ENCODE measurements around the gene HMCN1.

DNA sequence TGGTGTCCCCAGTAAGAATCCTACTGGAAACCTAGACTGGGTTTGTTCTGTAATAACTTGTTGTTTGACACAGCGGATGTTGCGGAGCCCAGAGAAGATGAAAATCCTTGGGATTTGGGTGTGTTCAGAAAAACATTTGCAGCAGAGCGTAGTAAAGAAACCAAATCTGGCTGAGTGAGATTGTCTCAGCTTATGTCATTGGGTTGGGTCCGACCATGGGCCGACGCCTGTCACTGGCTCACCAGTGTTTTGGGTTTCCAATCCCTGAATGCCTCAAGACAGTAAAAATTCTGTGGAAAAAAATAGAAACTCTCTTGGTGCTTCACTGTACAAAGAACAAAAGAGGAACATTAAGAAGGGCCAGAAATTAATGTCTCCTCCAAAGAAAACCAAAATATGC, 494.6 kb downstream of the HMCN1 start:
- TF ChIP-seq, protein P1, sequence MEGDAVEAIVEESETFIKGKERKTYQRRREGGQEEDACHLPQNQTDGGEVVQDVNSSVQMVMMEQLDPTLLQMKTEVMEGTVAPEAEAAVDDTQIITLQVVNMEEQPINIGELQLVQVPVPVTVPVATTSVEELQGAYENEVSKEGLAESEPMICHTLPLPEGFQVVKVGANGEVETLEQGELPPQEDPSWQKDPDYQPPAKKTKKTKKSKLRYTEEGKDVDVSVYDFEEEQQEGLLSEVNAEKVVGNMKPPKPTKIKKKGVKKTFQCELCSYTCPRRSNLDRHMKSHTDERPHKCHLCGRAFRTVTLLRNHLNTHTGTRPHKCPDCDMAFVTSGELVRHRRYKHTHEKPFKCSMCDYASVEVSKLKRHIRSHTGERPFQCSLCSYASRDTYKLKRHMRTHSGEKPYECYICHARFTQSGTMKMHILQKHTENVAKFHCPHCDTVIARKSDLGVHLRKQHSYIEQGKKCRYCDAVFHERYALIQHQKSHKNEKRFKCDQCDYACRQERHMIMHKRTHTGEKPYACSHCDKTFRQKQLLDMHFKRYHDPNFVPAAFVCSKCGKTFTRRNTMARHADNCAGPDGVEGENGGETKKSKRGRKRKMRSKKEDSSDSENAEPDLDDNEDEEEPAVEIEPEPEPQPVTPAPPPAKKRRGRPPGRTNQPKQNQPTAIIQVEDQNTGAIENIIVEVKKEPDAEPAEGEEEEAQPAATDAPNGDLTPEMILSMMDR (IDR thresholded peaks at IDR 0.05; ENCODE audit: insufficient read depth, low read length, poor library complexity, severe bottlenecking), result no peak
- no peak for TF ChIP-seq EZH2phosphoT487 (conservative IDR thresholded peaks at IDR 0.05; ENCODE audit: low read length)
